ENCODE results near the gene ONECUT2.

DNA sequence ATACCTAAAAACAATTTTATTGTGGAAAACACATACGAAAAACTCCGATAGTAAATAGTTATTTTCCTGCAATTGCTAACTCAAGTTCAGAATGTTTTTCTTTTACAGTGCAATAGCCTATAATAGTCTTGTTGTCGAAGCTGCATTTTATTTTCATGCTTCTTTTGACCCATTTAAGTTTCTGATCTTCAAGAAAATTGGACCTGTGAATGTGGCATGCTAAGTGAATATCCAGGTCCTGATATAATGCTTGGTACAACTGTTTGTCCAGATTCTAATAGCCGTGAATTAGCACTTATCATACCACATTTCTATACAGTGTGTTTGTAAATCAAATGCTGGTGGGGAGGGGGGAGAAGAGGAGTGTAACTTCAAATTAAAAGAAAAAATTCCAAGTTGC lies 3.0 kb upstream of the ONECUT2 start:
- TF ChIP-seq EP300 (IDR thresholded peaks at IDR 0.05) (no peak), POLR2A (IDR thresholded peaks at IDR 0.05; ENCODE audit: low read depth) (no peak)
- TF ChIP-seq, protein P1, sequence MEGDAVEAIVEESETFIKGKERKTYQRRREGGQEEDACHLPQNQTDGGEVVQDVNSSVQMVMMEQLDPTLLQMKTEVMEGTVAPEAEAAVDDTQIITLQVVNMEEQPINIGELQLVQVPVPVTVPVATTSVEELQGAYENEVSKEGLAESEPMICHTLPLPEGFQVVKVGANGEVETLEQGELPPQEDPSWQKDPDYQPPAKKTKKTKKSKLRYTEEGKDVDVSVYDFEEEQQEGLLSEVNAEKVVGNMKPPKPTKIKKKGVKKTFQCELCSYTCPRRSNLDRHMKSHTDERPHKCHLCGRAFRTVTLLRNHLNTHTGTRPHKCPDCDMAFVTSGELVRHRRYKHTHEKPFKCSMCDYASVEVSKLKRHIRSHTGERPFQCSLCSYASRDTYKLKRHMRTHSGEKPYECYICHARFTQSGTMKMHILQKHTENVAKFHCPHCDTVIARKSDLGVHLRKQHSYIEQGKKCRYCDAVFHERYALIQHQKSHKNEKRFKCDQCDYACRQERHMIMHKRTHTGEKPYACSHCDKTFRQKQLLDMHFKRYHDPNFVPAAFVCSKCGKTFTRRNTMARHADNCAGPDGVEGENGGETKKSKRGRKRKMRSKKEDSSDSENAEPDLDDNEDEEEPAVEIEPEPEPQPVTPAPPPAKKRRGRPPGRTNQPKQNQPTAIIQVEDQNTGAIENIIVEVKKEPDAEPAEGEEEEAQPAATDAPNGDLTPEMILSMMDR (IDR thresholded peaks at IDR 0.05), result no peak

All from esophagus muscularis mucosa (tissue), 4 donors.